Astrocyte of the spinal cord (primary cell): ENCODE results near the gene LAMA5.
A peak's percentile ranks its signal among the peaks of the same experiment; 100 is the strongest.

Experiments
- DNase-seq: peaks from one replicate; pipeline ENCODE4 v3.0.0; 2011; ENCODE audit warnings: low read depth, low spot score
- H3K4me3 ChIP-seq: 2 replicates; pipeline ENCODE4 v1.5.1; 2011; ENCODE audit warnings: low read depth, mild to moderate bottlenecking, low read length, moderate library complexity
- CTCF ChIP-seq: IDR thresholded peaks from 2 replicates; pipeline ENCODE4 v1.5.1; 2012; ENCODE audit warnings: low read depth, mild to moderate bottlenecking, low read length, inconsistent platforms
- in situ Hi-C: cut with HindIII; loops from 2 replicates; pipeline ENCODE4 v1.10.0; 2017; ENCODE audit warnings: low sequenced_read_pairs

LAMA5 gene

GRCh38 chr20:62407221-62407992, 40.3 kb upstream of the LAMA5 start, which contains the start of gene CABLES2:
TSS of gene CABLES2 (minus strand) at chr20:62407285. CDS start at chr20:62407276, 9 bp downstream.
- peak within 1 kb of the TSS; percentile 53 for H3K4me3 ChIP-seq
- DNase-seq, result peak; percentile 91
- no peak for TF ChIP-seq CTCF
- in situ Hi-C loops, result no loop called here

GRCh38 chr20:62406635-62407176, 39.6 kb upstream of the LAMA5 start:
- H3K4me3 ChIP-seq, result peak overlapping the region; percentile 53
- DNase-seq, result no peak
- no peak for TF ChIP-seq CTCF
- in situ Hi-C loops, result no loop called here

- DNase-seq, result no peak
- in situ Hi-C loops, result no loop called here
- TF ChIP-seq CTCF, result no peak
Measured at GRCh38 chr20:62405981-62406513, 38.9 kb upstream of the LAMA5 start.

GRCh38 chr20:62405108-62405980, 38.2 kb upstream of the LAMA5 start:
- peak; percentile 22 for DNase-seq
- H3K4me3 ChIP-seq, result no peak overlapping the region

More at GRCh38 chr20:62405981-62406513, 38.9 kb upstream of the LAMA5 start:
- peak overlapping the region; percentile 53 for H3K4me3 ChIP-seq

GRCh38 chr20:62404761-62405107, 37.6 kb upstream of the LAMA5 start:
- no peak overlapping the region for H3K4me3 ChIP-seq
- in situ Hi-C loops, result no loop called here
- no peak for DNase-seq
- TF ChIP-seq CTCF, result no peak

More at GRCh38 chr20:62405108-62405980, 38.2 kb upstream of the LAMA5 start:
- in situ Hi-C loops, result no loop called here
- peak; percentile 57 for TF ChIP-seq CTCF

GRCh38 chr20:62404112-62404665, 37.1 kb upstream of the LAMA5 start:
- no peak for DNase-seq
- H3K4me3 ChIP-seq, result no peak overlapping the region
- in situ Hi-C loops, result no loop called here
- no peak for TF ChIP-seq CTCF
